Esophagus muscularis mucosa (tissue), 4 donors: ENCODE results near the gene CD244.

Source experiments
- EP300 ChIP-seq: sonication (generic); formaldehyde crosslinking; IDR thresholded peaks from one replicate; pipeline ENCODE4 v1.6.1; 2017; ENCODE audit warnings: antibody characterized with exemption
- POLR2A ChIP-seq: fragments of 450-650 bp; IDR thresholded peaks from one replicate; pipeline ENCODE4 v1.6.1; 2017; ENCODE audit warnings: antibody characterized with exemption, moderate library complexity, mild to moderate bottlenecking, low read depth
- POLR2AphosphoS5 ChIP-seq, 2 donors: sonication (generic); formaldehyde crosslinking; IDR thresholded peaks; one replicate each; pipeline ENCODE4 v1.6.1; 2017; ENCODE audit warnings: antibody characterized with exemption in 2 of 2
- TF ChIP-seq, protein P1 (sequence below), 3 experiments: fragments of 200-600 bp in 2 of 3; fragments of 450-650 bp in 1 of 3; sonication (generic) in 2 of 3; IDR thresholded peaks; one replicate each; pipeline ENCODE4 v1.5.1; 2017 to 2019; ENCODE audit warnings: antibody characterized with exemption in 3 of 3, mild to moderate bottlenecking in 2 of 3, moderate library complexity in 1 of 3

DNA sequence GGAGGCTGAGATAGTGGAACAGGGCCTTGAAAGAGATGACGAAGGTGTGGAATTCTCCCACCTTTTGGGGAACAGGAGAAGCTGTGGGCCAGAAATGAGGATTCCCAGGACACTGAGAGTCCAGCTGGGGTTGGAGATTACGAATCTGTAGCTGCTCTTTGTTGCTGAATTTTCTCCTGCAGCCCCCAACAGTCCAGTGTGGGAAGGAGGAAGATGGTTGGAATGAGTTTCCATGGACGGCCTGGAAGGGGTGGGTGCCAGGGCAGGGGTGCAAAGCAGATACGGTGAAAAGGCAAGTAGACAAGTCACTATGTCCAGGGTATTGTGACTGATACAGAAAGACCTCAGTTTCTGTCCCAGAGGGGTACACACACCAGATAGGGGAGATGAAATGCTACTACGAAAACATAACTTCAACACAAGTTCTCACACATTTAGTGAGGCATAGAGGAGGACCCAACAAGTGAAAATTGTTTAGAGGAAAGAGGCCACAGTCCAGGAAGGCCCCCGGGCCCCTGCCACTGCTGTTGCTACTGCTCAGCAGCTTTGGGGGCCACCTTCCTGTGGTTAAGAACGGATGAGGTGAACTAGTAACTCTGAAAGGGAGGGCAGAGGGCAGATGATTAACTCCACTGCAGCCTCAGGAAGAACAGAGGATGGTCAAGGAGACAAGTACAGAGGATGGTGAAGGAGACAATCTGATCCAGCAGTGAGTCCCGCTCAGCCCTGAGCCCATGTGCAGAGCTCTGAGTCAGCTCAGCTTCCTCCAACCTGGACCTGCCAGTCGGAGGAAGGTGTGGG, 7.3 kb downstream of the CD244 start:
- TF ChIP-seq, protein P1, sequence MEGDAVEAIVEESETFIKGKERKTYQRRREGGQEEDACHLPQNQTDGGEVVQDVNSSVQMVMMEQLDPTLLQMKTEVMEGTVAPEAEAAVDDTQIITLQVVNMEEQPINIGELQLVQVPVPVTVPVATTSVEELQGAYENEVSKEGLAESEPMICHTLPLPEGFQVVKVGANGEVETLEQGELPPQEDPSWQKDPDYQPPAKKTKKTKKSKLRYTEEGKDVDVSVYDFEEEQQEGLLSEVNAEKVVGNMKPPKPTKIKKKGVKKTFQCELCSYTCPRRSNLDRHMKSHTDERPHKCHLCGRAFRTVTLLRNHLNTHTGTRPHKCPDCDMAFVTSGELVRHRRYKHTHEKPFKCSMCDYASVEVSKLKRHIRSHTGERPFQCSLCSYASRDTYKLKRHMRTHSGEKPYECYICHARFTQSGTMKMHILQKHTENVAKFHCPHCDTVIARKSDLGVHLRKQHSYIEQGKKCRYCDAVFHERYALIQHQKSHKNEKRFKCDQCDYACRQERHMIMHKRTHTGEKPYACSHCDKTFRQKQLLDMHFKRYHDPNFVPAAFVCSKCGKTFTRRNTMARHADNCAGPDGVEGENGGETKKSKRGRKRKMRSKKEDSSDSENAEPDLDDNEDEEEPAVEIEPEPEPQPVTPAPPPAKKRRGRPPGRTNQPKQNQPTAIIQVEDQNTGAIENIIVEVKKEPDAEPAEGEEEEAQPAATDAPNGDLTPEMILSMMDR (IDR thresholded peaks at IDR 0.05): no peak
- no peak for TF ChIP-seq POLR2A
- TF ChIP-seq POLR2AphosphoS5 (IDR thresholded peaks at IDR 0.05): no peak
- TF ChIP-seq EP300: no peak
